ENCODE data around the gene STK38L.
"Not testable (repeated sequence)": the region's sequence is repeated elsewhere in the genome, so short reads cannot be mapped to it uniquely, and the experiment has no call there.

STK38L gene

DNA sequence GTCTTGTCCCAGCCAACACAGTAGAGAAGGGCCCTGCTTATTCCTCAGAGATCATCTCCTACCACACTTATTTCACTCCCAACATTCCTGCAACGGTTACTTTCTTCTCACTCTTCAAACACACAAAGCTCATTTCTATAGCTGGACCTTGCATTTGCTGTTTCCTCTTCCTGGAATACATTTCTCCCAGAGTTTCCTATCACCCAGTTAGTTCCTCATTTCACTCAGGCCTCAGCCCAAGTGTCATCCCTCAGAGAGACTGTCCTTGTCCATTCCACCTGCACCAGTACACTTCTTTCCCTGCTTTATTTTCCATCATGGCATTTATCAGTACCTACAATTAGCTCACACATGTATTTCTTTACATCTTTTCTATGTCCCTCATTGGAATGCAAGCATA, 14.7 kb upstream of the STK38L start:
- no peak for DNase-seq

GRCh38 chr12:27231374-27231773, 12.7 kb upstream of the STK38L start:
- DNase-seq: not testable (repeated sequence)

- DNase-seq: no peak
Observed at GRCh38 chr12:27233814-27234213, 10.3 kb upstream of the STK38L start.

GRCh38 chr12:27236498-27236897, 7.6 kb upstream of the STK38L start:
- DNase-seq: no peak

GRCh38 chr12:27237790-27238771, 6.0 kb upstream of the STK38L start:
- no peak for DNase-seq

DNA sequence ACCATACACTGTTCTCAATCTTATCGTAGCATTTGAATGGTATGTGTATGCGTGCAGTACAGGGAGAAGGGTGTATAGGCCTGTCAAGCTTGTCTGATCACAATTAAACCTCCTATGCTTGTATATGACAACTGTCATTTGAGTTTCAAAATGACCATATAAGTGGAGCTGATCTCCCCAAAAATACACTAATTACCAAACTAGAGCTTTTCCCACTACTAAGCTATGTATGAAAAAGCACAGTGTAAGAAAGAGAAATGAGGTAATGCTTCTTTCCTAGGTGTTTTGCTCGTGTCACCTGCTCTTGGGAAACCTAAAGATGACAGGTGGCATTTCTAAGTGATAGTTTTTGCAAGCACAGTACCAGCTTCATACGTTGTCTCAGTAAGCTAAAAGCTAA, 1.1 kb upstream of the STK38L start:
- no peak for DNase-seq

- DNase-seq: no peak
Observed at GRCh38 chr12:27244689-27245488, 803 bp downstream of the STK38L start.

- peak; percentile 8 for DNase-seq
Observed at GRCh38 chr12:27246141-27246540, 2.1 kb downstream of the STK38L start.

- peak; percentile 4 for DNase-seq
Observed at GRCh38 chr12:27246774-27247173, 2.7 kb downstream of the STK38L start.

DNA sequence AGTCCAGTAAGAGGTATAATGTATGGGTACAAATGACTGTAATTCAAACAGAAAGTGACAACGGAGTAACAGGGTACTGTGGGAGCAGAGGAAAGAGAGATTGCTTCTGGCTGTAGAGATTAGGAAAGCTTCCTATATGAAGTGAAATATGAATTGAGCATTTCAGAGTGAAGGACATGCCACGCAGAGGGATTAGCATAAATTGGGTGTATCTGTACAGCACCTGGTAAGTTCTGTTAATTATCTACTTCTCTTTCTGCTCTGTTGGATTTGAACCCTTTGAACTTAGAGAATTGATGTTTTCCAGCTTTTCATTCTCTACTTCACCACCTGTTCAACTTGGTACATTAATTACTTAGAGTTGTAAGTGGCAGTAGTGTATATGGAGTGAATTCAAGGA, 8.8 kb downstream of the STK38L start:
- DNase-seq: no peak

DNA sequence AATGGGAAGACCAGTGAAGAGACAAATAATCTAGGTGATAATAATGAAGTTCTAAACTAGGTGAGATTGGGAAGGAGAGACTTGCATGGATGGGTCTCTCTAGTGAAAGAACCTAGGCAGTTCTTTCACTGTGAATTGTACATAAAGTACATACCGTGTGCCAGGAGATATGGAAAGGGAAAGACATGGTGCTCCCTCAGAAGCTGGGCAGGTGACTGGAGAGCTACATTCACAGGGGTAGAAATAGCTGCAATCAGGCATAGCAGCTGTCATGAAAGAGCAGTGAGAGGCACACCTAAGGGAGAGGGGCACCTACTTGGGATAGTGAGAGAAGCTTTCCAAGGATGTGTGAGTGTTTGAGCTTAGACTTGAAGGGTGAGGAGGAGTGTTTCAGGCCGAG, 9.3 kb downstream of the STK38L start:
- no peak for DNase-seq

- DNase-seq: no peak
Observed at GRCh38 chr12:27255806-27256205, 11.7 kb downstream of the STK38L start.

- no peak for DNase-seq
Observed at GRCh38 chr12:27257104-27257843, 13.2 kb downstream of the STK38L start.

- no peak for DNase-seq
Observed at GRCh38 chr12:27260746-27261145, 16.7 kb downstream of the STK38L start.

- no peak for DNase-seq
Observed at GRCh38 chr12:27261866-27262265, 17.8 kb downstream of the STK38L start.

DNA sequence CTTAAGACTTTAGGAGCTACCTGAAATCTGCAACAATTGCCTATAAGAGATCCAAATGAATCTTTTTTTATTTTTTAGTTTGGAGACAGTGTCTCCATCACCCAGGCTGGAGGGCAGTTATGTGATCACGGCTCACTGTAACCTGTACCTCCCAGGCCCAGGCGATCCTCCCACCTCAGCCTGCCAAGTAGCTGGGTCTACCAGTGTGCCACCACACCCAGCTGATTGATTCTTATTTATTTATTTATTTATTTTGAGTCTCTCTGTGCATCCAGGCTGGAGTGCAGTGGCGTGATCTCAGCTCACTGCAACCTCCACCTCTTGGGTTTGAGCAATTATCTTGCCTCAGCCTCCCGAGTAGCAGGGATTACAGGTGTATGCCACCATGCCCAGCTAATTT, 26.1 kb downstream of the STK38L start:
- DNase-seq: no peak

DNA sequence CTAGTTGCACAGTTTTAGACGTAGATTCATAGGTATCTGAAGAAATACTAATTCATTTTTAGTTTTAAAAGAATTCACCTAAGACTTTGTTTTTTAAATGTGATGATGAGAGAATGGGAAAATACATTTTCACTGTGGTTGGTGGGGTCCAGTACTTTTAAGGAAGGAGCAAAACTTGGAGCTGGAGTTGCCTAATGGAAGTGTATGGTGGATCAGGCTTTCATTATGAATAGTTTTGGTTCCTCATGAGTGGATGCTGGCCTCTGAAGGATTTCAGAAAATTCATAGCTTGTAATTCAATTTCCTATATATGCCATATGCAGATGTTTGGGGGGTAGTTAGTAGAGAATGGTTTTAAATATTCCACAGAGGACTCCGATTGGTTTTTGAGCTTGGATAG, 27.1 kb downstream of the STK38L start:
- no peak for DNase-seq

DNA sequence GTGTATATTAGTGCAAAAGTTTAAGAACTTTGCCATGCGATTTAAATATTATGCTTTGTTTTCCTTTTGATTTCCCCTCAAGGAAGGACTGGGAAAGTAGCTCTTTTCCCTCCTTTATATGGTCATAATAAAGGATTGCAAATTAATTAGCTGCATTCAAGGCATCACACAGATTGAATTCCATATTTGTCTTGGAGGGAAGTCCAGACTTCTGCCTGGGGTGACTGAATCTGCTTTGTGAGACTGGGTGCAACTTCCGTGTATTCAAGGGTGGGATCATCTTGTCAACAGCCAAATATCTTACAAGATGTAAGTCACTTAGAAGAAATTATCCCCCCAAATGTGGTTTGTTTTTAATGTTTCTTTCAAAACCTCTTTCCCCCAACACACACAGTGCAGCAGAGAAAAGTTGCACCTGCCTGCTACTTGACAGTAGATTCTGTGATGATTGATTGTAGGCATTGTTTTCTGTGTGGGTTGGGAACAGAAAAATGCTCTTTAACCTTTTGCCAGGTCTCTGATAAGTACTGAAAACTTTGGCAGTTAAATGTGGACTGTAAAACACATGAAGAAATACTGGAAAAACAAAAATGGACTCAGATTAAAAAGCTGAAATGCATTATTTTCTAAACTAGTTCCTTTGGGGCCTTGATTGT, 28.4 kb downstream of the STK38L start:
- DNase-seq: no peak

DNA sequence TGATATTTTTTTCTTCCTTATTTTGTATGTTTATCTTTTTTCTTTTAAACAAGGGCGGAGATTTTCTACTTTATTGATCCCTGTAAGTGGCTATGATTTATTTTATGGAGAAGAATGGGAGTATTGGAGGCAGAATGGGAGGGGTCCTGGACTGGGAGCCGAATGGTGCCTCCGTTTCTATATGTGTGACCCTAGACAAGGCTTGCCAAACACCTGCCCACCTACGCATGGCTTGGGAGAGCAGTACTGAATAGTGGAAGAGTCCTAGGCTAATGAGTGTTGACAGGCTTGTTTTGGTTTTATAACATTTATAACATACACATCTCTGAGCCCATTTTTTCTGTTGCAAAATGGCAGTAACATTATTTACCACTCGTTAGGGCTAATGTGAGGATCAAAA, 29.0 kb downstream of the STK38L start:
- DNase-seq: peak; percentile 20

- DNase-seq: no peak
Observed at GRCh38 chr12:27274706-27275105, 30.6 kb downstream of the STK38L start.

- no peak for DNase-seq
Observed at GRCh38 chr12:27276275-27276674, 32.2 kb downstream of the STK38L start.

DNA sequence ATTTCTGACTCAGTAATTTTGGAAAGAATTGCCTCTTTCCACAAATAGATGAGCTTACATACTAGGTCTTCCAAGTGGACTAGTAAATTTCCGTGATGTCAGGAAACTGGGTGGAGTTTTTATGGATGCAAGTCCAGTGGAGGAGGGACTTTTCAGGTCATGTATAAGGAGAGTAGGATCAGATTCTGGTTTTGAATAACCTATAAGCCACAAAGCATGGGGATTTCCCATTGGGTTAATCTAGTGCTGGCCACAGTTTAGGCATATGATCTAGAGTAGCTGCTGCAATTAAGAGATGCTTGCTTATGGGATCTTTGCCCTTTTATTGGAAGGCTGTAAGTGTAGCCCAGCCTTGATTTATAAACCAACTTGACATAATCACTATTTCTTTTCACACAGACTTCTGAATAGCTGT, 33.8 kb downstream of the STK38L start:
- DNase-seq: no peak

DNA sequence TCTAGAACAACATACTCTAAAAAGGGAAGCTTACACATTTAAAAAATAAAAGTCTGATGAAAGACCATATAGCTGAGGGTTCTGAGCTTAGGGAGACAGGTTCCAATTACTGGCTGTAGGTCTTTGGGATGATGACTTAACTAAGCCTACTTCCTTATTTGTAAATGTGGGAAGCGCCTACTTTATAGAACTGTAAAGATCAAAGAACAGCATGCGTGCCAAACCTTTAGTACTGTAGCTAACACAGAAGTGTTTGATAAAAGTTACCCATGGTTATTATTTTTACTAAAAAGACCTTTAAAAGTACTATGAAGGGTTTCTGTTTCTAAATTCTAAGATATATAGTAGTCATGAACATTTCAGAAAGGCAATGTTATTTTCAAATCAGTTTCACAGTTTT, 35.7 kb downstream of the STK38L start:
- DNase-seq: no peak
